HG02943 (cell line): ENCODE data around the gene SELENOM.
"Not testable (repeated sequence)": the region's sequence is repeated elsewhere in the genome, so short reads cannot be mapped to it uniquely, and the experiment has no call there.

ENCODE experiments used
- ATAC-seq: cut with Tn5 transposase; IDR thresholded peaks from one replicate; pipeline ENCODE4 v1.9.1; 2021; ENCODE audit warnings: mild to moderate bottlenecking, low read depth, moderate library complexity; ENCODE audit not compliant: unreplicated experiment

SELENOM gene

DNA sequence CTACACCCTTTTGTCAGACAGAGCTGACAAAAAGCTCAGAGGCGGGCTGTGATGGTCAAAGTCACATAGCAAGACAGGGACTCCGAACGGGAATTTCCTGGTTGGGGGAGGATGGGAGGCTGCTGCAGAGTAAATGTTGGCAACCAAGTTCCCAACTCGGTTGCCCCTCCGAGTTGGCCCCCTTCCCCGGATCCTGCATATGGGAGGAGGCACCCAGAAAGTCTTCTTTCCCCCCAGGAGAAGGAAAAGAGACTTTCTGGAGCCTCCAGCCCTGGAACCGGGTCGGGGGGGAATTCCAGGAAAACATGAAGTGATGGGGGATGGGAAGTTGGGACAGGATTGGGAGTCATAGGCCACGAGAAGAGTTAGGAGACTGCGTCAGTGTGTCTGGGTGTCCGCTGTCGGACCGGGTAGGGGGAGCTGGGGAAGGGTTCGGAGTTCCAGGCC, 614 bp downstream of the SELENOM start:
- no peak for ATAC-seq

- no peak for ATAC-seq
These were observed 1.3 kb downstream of the SELENOM start for GRCh38 chr22:31106001-31106571.

- no peak for ATAC-seq
These were observed 2.0 kb downstream of the SELENOM start for GRCh38 chr22:31105282-31105929.

DNA sequence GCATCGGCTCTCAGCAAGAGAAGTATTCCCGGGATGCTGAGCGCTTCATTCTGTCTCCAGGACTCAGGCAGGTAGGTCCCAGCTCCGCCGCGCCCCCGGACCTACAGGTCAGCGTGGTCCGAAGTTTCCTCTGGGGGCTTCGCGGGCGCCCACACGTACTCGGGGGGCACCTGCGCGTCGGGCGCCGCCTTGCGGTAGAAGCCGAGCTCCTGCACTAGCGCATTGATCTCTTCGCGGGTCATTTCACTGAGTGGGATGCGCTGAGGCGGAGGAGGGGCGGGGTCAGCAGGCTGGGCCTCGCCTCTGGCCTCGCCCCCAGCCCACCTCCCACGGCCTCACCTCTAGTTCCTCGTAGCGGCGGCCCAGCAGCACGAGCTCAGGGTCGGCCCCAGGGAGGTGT, 2.5 kb downstream of the SELENOM start:
- ATAC-seq, result no peak

GRCh38 chr22:31103899-31104694, 3.3 kb downstream of the SELENOM start:
- ATAC-seq, result no peak

DNA sequence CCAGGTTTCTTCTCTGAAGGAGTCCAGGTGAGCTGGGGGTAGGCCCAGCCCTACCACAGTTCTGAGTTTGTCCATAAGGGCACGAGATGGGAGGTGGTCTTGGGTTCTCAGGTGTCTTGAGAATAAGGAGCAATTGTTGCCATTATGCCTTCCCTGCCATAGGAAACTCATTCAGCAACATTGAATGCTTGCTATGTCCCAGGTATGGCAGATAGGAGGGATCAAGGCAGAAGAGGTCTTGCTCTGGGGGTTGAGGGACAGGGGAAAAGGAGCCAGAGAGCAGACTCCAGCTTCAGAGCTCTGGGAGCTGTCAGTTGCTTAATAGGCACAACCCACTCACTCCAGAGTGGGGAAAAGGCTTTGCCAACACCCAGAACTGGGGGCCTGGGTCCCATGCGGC, 4.3 kb downstream of the SELENOM start:
- no peak for ATAC-seq

- ATAC-seq, result no peak
These were observed 4.8 kb downstream of the SELENOM start for GRCh38 chr22:31102441-31103081.

GRCh38 chr22:31100762-31101525, 6.4 kb downstream of the SELENOM start:
- no peak for ATAC-seq

DNA sequence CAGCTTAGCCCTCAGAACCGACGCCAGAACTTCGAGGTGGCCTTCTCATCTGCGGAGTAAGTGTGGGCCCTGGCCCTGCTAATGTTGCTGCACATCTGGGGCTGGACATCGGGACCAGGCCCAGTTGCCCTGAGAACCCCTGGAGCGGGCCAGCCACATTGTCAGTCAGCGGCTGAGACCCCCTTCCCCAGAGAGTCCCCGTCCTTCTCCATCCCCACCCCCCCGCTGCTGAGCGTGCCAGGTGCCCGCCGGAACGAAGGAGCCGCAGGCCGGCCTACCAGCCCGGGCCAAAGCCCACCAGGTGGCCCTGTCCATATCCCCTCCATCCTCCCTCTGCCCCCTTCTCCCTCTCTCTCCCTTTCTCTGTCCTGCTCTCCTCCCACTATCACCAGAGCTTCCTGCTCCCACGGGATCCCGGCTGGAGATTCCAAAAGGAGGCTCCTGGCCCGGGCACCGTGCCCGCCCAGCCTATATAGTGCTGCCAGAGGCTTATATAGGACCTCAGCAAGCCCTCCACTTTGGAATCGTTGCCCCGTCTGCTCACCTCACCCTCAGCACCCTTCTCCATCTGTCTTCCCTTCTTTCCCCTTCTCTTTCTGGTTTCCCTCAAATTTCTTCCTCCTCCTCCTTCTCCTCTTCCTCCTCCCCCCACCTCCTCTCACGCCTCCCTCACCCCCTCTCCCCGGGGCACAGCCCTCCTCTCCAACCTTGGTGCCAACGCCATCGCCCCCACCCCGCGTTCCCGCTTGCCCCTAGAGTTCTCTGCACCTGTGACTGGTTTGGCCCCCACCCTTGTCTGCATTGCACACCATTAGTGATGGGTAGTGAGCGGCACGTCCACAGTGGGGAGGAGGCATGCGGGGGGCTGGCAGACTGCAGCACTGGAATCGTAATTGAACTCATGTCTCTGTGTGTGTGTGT, 7.3 kb downstream of the SELENOM start:
- ATAC-seq, result no peak

GRCh38 chr22:31099386-31099785, 8.0 kb downstream of the SELENOM start:
- no peak for ATAC-seq

DNA sequence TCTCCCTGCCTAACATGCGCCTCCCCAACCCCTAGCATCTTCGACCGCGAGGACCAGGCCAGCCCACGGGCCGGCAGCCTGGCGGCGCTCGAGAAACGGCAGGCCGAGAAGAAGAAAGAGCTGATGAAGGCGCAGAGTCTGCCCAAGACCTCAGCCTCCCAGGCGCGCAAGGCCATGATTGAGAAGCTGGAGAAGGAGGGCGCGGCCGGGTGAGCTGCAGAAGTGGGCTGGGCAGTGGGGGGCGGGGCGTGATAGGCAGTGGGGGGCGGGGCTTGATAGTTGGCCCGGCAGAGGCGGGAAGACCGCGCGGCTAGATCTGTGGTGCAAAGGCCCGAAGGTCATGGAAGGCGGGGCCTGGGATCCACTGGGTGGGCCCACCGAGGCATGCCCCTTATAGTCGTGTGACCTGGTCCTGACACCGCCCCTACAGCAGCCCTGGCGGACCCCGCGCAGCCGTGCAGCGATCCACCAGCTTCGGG, 8.7 kb downstream of the SELENOM start:
- no peak for ATAC-seq

DNA sequence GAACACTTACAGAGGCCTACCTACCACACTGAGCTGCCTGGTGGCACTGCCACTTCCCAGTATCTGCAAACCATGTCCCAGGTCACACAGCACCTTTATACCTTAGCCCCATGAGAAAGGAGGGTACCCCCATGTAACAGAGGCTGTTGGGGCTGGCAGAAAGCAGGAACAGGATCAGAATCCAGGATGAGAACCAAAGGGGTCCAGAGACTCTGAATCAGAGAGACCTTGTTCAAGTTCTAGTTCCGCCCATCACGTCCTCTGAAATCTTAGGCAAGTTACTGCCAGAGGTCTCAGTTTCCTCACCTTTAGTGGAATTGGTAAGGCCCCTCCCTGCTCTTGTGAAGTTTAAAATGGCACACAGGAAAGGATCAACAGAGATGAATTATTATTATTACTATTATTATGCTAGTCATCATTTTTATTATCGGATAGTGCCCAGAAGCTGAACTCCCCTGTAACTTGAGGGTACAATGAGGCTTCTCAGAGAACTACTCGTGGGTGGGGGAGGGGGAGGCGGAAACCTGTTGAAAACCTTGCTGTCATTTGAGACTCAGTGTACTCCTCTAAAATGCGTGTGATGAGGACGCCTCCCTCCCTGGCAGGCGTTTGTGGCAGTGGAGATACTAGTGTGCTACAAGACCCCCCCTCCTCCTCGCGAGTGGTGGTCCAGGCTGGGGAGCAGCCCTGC, 9.3 kb downstream of the SELENOM start:
- ATAC-seq, result no peak

DNA sequence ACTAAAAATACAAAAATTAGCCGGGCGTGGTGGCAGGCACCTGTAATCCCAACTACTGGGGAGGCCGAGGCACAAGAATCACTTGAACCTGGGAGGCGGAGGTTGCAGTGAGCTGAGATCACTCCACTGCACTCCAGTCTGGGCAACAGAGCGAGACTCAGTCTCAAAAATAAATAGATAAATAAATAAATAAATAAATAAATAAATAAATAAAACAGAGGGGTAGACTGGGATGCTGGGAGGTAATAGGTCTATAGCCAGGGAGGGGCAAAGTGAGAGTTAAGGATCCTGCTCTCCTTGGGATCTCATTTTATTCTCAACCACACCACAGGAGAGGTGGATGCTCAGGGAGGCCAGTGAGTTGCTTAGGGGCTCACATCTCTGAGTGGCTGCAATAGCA, 9.8 kb downstream of the SELENOM start:
- ATAC-seq, result not testable (repeated sequence)

GRCh38 chr22:31096657-31097279, 10.6 kb downstream of the SELENOM start:
- ATAC-seq, result no peak

GRCh38 chr22:31095637-31096249, 11.6 kb downstream of the SELENOM start:
- no peak for ATAC-seq

GRCh38 chr22:31094741-31095140, 12.6 kb downstream of the SELENOM start:
- ATAC-seq, result no peak

DNA sequence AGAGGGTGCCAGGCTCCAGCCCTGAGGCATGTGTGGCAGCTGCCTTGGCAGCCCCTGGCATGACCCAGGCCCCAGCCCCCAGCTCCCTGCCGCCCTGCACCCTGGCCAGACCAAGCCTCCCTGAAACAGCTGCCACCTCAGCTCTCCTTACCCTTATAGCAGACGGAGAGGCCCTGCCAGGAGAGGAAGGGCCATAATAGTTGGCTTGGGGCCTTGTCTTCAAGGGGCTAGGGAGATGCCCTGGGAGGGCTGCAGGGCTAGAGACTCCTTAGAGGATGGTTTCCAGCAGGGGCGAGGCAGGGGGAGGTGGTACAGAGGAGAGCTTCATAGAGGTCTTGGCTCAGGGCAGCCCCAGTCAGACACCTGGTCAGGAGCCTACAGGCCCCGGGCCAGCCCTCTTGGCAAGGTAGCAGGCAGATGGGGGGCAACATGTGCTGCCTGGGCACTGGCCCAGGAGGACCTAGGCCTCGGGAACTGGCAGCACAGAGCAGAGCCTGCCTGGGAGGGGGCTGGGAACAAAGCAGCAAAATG, 13.3 kb downstream of the SELENOM start:
- no peak for ATAC-seq
